ENCODE results near the gene SERPINB6.
"Not testable (repeated sequence)": the region's sequence is repeated elsewhere in the genome, so short reads cannot be mapped to it uniquely, and the experiment has no call there.

Gene SERPINB6

GRCh38 chr6:2971420-2972218 lies at the start of gene SERPINB6:
SERPINB6 (minus strand) TSS chr6:2971567; CDS start chr6:2959332, 12,235 bp downstream.
- no peak for DNase-seq

GRCh38 chr6:3019749-3020320 lies 48.5 kb upstream of the SERPINB6 start:
- DNase-seq = no peak

- no peak for DNase-seq
Observed at GRCh38 chr6:3019065-3019464, 47.7 kb upstream of the SERPINB6 start.

- no peak for DNase-seq
Observed at GRCh38 chr6:3017304-3017703, 45.9 kb upstream of the SERPINB6 start.

GRCh38 chr6:3016473-3017280 lies 45.3 kb upstream of the SERPINB6 start:
- no peak for DNase-seq

- no peak for DNase-seq
Observed at GRCh38 chr6:3015144-3015543, 43.8 kb upstream of the SERPINB6 start.

- DNase-seq = no peak
Observed at GRCh38 chr6:3014675-3015066, 43.3 kb upstream of the SERPINB6 start.

GRCh38 chr6:3013901-3014674 lies 42.7 kb upstream of the SERPINB6 start:
- DNase-seq = no peak

GRCh38 chr6:3013486-3013885 lies 42.1 kb upstream of the SERPINB6 start:
- DNase-seq = no peak

GRCh38 chr6:3011592-3011991 lies 40.2 kb upstream of the SERPINB6 start:
- DNase-seq = no peak

GRCh38 chr6:3011158-3011557 lies 39.8 kb upstream of the SERPINB6 start:
- no peak for DNase-seq

- no peak for DNase-seq
Observed at GRCh38 chr6:3009930-3010329, 38.6 kb upstream of the SERPINB6 start.

- not testable (repeated sequence) for DNase-seq
Observed at GRCh38 chr6:3008712-3009265, 37.4 kb upstream of the SERPINB6 start.

GRCh38 chr6:3007571-3007970 lies 36.2 kb upstream of the SERPINB6 start:
- no peak for DNase-seq

GRCh38 chr6:3006476-3006875 lies 35.1 kb upstream of the SERPINB6 start:
- DNase-seq = no peak

GRCh38 chr6:3005874-3006273 lies 34.5 kb upstream of the SERPINB6 start:
- DNase-seq = no peak

GRCh38 chr6:3005077-3005476 lies 33.7 kb upstream of the SERPINB6 start:
- DNase-seq = no peak

GRCh38 chr6:3003226-3003625 lies 31.9 kb upstream of the SERPINB6 start:
- DNase-seq = not testable (repeated sequence)

- DNase-seq = peak; percentile 22
Observed at GRCh38 chr6:3001773-3002293, 30.5 kb upstream of the SERPINB6 start.

- no peak for DNase-seq
Observed at GRCh38 chr6:3001146-3001772, 29.9 kb upstream of the SERPINB6 start.

- peak; percentile 77 for DNase-seq
Observed at GRCh38 chr6:2999618-3000557, 28.5 kb upstream of the SERPINB6 start, which contains the start of gene NQO2. NQO2 (plus strand) TSS chr6:2999894; CDS start chr6:3006553, 6,659 bp downstream.
